GM12872 (cell line): ENCODE measurements around the gene ABHD16A.

Experiments used
- CTCF ChIP-seq: IDR thresholded peaks from 3 replicates; pipeline ENCODE4 v1.5.1; 2011; ENCODE audit warnings: low read depth, mild to moderate bottlenecking, low read length, moderate library complexity; ENCODE audit not compliant: insufficient read depth

The ABHD16A gene

GRCh38 chr6:31702819-31703716 is at the start of gene ABHD16A:
ABHD16A (minus strand) TSS chr6:31703324; CDS start chr6:31703281, 43 bp downstream.
- TF ChIP-seq CTCF = no peak

GRCh38 chr6:31752739-31753319 is 49.7 kb upstream of the ABHD16A start:
- TF ChIP-seq CTCF = no peak

- no peak for TF ChIP-seq CTCF
Measured at GRCh38 chr6:31750411-31751022, 47.4 kb upstream of the ABHD16A start.

- TF ChIP-seq CTCF = no peak
Measured at GRCh38 chr6:31749301-31750036, 46.3 kb upstream of the ABHD16A start.

- no peak for TF ChIP-seq CTCF
Measured at GRCh38 chr6:31744422-31744821, 41.3 kb upstream of the ABHD16A start.

GRCh38 chr6:31742894-31743293 is 39.8 kb upstream of the ABHD16A start:
- TF ChIP-seq CTCF = no peak

- TF ChIP-seq CTCF = no peak
Measured at GRCh38 chr6:31741815-31742214, 38.7 kb upstream of the ABHD16A start.
